Body of pancreas (tissue), 4 donors: Measurements from ENCODE around the gene TUT4. TPM values are rescaled to one million over a fixed set of nuclear protein-coding genes. Genes with fewer than 3 reads are reported as not detected.
A peak's percentile ranks its signal among the peaks of the same experiment; 100 is the strongest.

Experiments used
- ATAC-seq: fragments of 150-250 bp; one replicate; pipeline ENCODE4 v1.9.1; 2016
- DNase-seq, 4 donors: peaks; one replicate each; pipeline ENCODE4 v3.0.0-alpha.2; 2019
- H3K27ac ChIP-seq, 4 donors: fragments of 200-600 bp; sonication (generic); 1 replicate in 3 of 4; 2 replicates in 1 of 4; pipeline versions ENCODE4 v1.5.1 to v1.6.1; 2016 to 2019; ENCODE audit warnings: mild to moderate bottlenecking in 1 of 4, mixed read lengths in 1 of 4, moderate library complexity in 1 of 4
- H3K27me3 ChIP-seq, 2 donors: fragments of 200-600 bp; sonication (generic); one replicate each; pipeline ENCODE4 v1.6.0; 2016; ENCODE audit warnings: mild to moderate bottlenecking in 1 of 2
- H3K36me3 ChIP-seq, 2 donors: fragments of 200-600 bp; sonication (generic); replicated peaks in 1 of 2; 2 replicates each; pipeline ENCODE4 v1.5.1; 2016; ENCODE audit warnings: low read depth in 2 of 2; ENCODE audit not compliant: insufficient read depth in 1 of 2
- H3K4me1 ChIP-seq: fragments of 200-600 bp; sonication (generic); one replicate; pipeline ENCODE4 v1.6.0; 2016
- H3K4me3 ChIP-seq, 2 donors: fragments of 200-600 bp; sonication (generic); 1 replicate in 1 of 2; 2 replicates in 1 of 2; pipeline ENCODE4 v1.5.1; 2016 to 2019
- H3K9me3 ChIP-seq, 3 donors: fragments of 200-600 bp; sonication (generic); 1 replicate in 2 of 3; 2 replicates in 1 of 3; pipeline ENCODE4 v1.5.1; 2016
- CTCF ChIP-seq, 7 experiments: fragments of 450-650 bp in 4 of 7; fragments of 200-600 bp in 3 of 7; sonication (generic) in 3 of 7; IDR thresholded peaks; one replicate each; pipeline ENCODE4 v1.5.1; 2016 to 2019; ENCODE audit warnings: antibody characterized with exemption in 7 of 7
- POLR2A ChIP-seq, 3 donors: fragments of 450-650 bp; IDR thresholded peaks; one replicate each; pipeline ENCODE4 v1.6.1; 2016; ENCODE audit warnings: antibody characterized with exemption in 3 of 3, mild to moderate bottlenecking in 2 of 3
- WGBS, 2 donors: methylation state at CpG; one replicate each; pipeline ENCODE4 v1.1.5; 2017; 5-methylcytosine and 5-hydroxymethylcytosine counted together
- intact Hi-C: fragments of 100-400 bp; cut with DNase I; formaldehyde crosslinking; loops from one replicate; pipeline ENCODE4 v1.15.1; 2023
- total RNA-seq, 2 donors: library from RNA; depleted of rRNA; stranded (reverse); fragments of >200 nt; gene quantifications; one replicate each; pipeline ENCODE4 v1.1.0, GENCODE V29; 2016

TUT4 gene
- total RNA-seq, 2 donors from 2014 or later, result 41.8 to 59.3 TPM

- ATAC-seq (no peak), DNase-seq (no peak)
- no peak for TF ChIP-seq POLR2A (IDR thresholded peaks at IDR 0.05)
- no peak for TF ChIP-seq CTCF (IDR thresholded peaks at IDR 0.05)
- Histone ChIP-seq H3K27ac (no peak overlapping the region), H3K4me1 (peaks cover 28% of the 10 kb centered on the region), H3K36me3 (no peaks in the 10 kb centered on the region), H3K9me3 (no peaks in the 10 kb centered on the region), H3K27me3 (no peaks in the 10 kb centered on the region), H3K4me3 (no peak overlapping the region)
- 26 to 28% methylated on average over 3 of the region's 3 CpGs for WGBS, 2 donors
- intact Hi-C loops, result no loop called here
Observed at GRCh38 chr1:52554756-52555155, 1.9 kb upstream of the TUT4 start.

- no peak for DNase-seq
- Histone ChIP-seq H3K4me3 (no peak overlapping the region), H3K9me3 (no peaks in the 10 kb centered on the region), H3K4me1 (peaks cover 28% of the 10 kb centered on the region), H3K27ac (no peak overlapping the region), H3K36me3 (no peaks in the 10 kb centered on the region), H3K27me3 (no peaks in the 10 kb centered on the region)
- TF ChIP-seq CTCF (IDR thresholded peaks at IDR 0.05) (no peak), POLR2A (IDR thresholded peaks at IDR 0.05) (no peak)
- intact Hi-C loops, result no loop called here
- no peak for ATAC-seq
- 85 to 91% methylated on average over 6 of the region's 6 CpGs for WGBS, 2 donors
Observed at GRCh38 chr1:52554267-52554640, 1.4 kb upstream of the TUT4 start.

GRCh38 chr1:52553362-52554266, 722 bp upstream of the TUT4 start:
- peak; percentile 81 for ATAC-seq
- no peak for TF ChIP-seq CTCF (IDR thresholded peaks at IDR 0.05)
- peak; percentile 37 to 48 (median 43) for TF ChIP-seq POLR2A (IDR thresholded peaks at IDR 0.05)
- Histone ChIP-seq H3K36me3 (no peaks in the 10 kb centered on the region), H3K27me3 (no peaks in the 10 kb centered on the region), H3K27ac (peak overlapping the region; percentile 83 to 90 (median 86)), H3K9me3 (no peaks in the 10 kb centered on the region), H3K4me1 (peaks cover 28% of the 10 kb centered on the region), H3K4me3 (peak overlapping the region; percentile 39 to 88)
- DNase-seq, result peak; percentile 73 to 85 (median 80)
- intact Hi-C loops, result no loop called here
- 5 to 14% methylated on average over 24 to 53 of the region's 66 CpGs for WGBS, 2 donors

- peak; percentile 16 for ATAC-seq
- Histone ChIP-seq H3K36me3 (no peaks in the 10 kb centered on the region), H3K4me3 (peak overlapping the region; percentile 39 to 88), H3K4me1 (peaks cover 28% of the 10 kb centered on the region), H3K27ac (peak overlapping the region; percentile 83 to 90 (median 86)), H3K9me3 (no peaks in the 10 kb centered on the region), H3K27me3 (no peaks in the 10 kb centered on the region)
- WGBS, 2 donors, result 0% methylated on average over 14 of the region's 14 CpGs
- DNase-seq, result peak; percentile 35 to 57 (median 44)
- TF ChIP-seq CTCF (IDR thresholded peaks at IDR 0.05) (no peak), POLR2A (IDR thresholded peaks at IDR 0.05) (no peak)
- intact Hi-C loops, result no loop called here
Observed at GRCh38 chr1:52552236-52552504, 722 bp downstream of the TUT4 start.
